ENCODE results near the gene MAN1A2.

DNA sequence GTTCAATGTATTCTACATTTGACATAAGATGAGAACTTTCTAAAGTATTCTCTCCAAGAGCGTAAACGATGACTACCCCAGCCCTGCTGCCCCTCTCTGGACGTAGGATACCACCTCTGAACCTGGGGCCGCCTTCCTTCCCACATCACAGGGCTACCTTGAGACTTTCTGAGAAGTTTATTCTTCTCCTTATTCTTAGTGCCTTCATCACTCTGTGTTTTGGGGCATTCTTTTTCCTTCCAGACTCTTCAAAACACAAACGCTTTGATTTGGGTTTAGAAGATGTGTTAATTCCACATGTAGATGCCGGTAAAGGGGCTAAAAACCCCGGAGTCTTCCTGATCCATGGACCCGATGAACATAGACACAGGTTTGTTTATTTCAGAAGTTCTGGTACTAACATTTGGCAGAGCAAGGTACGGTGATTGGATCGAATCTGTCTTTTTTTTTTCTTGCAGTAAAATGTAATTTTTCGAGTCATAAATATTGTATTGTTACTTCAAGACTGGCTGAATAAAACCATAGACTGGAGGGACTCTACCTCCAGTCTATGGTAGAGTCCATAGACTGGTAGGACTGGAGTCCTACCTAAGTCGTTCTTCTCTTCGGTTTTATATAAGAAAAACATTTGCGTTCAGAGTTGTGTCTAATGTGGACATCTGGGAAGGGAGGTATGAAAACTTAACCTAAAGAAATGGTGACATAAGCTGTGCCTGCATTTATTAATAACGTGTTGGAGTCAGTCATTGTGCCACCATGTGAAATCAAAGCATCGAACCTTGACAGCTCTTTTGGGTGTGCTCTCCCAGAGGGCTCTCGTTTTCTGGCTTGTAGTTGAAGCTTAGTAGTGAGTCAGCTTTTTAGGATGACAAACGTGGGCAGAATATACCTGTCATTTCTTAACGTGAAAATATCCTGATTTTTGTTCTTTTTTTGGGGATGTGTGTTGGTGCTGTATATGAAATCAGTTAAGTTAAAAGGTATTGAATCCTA lies 1.2 kb downstream of the MAN1A2 start:
- TF ChIP-seq, protein P1, sequence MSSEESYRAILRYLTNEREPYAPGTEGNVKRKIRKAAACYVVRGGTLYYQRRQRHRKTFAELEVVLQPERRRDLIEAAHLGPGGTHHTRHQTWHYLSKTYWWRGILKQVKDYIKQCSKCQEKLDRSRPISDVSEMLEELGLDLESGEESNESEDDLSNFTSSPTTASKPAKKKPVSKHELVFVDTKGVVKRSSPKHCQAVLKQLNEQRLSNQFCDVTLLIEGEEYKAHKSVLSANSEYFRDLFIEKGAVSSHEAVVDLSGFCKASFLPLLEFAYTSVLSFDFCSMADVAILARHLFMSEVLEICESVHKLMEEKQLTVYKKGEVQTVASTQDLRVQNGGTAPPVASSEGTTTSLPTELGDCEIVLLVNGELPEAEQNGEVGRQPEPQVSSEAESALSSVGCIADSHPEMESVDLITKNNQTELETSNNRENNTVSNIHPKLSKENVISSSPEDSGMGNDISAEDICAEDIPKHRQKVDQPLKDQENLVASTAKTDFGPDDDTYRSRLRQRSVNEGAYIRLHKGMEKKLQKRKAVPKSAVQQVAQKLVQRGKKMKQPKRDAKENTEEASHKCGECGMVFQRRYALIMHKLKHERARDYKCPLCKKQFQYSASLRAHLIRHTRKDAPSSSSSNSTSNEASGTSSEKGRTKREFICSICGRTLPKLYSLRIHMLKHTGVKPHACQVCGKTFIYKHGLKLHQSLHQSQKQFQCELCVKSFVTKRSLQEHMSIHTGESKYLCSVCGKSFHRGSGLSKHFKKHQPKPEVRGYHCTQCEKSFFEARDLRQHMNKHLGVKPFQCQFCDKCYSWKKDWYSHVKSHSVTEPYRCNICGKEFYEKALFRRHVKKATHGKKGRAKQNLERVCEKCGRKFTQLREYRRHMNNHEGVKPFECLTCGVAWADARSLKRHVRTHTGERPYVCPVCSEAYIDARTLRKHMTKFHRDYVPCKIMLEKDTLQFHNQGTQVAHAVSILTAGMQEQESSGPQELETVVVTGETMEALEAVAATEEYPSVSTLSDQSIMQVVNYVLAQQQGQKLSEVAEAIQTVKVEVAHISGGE (CRISPR knock-in tag; IDR thresholded peaks at IDR 0.05): no peak
- TF ChIP-seq PML (IDR thresholded peaks at IDR 0.05; ENCODE audit: low read length): no peak
- TF ChIP-seq, protein P2, sequence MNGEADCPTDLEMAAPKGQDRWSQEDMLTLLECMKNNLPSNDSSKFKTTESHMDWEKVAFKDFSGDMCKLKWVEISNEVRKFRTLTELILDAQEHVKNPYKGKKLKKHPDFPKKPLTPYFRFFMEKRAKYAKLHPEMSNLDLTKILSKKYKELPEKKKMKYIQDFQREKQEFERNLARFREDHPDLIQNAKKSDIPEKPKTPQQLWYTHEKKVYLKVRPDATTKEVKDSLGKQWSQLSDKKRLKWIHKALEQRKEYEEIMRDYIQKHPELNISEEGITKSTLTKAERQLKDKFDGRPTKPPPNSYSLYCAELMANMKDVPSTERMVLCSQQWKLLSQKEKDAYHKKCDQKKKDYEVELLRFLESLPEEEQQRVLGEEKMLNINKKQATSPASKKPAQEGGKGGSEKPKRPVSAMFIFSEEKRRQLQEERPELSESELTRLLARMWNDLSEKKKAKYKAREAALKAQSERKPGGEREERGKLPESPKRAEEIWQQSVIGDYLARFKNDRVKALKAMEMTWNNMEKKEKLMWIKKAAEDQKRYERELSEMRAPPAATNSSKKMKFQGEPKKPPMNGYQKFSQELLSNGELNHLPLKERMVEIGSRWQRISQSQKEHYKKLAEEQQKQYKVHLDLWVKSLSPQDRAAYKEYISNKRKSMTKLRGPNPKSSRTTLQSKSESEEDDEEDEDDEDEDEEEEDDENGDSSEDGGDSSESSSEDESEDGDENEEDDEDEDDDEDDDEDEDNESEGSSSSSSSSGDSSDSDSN (IDR thresholded peaks at IDR 0.05; ENCODE audit: borderline replicate concordance in 1 of 2, low read depth in 2 of 2, low read length in 2 of 2): 0 out of 4 replicates have a peak, but pooled peaks of 1 of the 2 experiments have one; percentile 7
- TF ChIP-seq FOS (IDR thresholded peaks at IDR 0.05; ENCODE audit: extremely low read depth, insufficient read length): no peak
- TF ChIP-seq, protein P3, sequence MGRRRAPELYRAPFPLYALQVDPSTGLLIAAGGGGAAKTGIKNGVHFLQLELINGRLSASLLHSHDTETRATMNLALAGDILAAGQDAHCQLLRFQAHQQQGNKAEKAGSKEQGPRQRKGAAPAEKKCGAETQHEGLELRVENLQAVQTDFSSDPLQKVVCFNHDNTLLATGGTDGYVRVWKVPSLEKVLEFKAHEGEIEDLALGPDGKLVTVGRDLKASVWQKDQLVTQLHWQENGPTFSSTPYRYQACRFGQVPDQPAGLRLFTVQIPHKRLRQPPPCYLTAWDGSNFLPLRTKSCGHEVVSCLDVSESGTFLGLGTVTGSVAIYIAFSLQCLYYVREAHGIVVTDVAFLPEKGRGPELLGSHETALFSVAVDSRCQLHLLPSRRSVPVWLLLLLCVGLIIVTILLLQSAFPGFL (CRISPR knock-in tag; IDR thresholded peaks at IDR 0.05): 0 out of 2 replicates have a peak, but pooled peaks have one; percentile 9

All from K562 (cell line).